Stimulated activated CD4-positive, alpha-beta T cell treated with anti-CD3 and anti-CD28 coated beads, Interleukin-4, amount 100 ng/mL, for 48 hours (primary cell): ENCODE data around the gene TYMP.

Experiments
- DNase-seq, 2 donors: peaks; one replicate each; pipeline ENCODE4 v3.0.0-alpha.2; 2020; ENCODE audit warnings: low read depth in 2 of 2

Gene TYMP

GRCh38 chr22:50562523-50563412 is 33.0 kb upstream of the TYMP start, which contains the start of gene SYCE3:
Gene SYCE3 (minus strand): TSS chr22:50562919. CDS start chr22:50556405, 6,514 bp downstream.
- peak; percentile 98 for DNase-seq

GRCh38 chr22:50561401-50562358 is 31.9 kb upstream of the TYMP start:
- DNase-seq: no peak

GRCh38 chr22:50560034-50560433 is 30.2 kb upstream of the TYMP start:
- no peak for DNase-seq

GRCh38 chr22:50556703-50557102 is 26.9 kb upstream of the TYMP start:
- DNase-seq: no peak

- DNase-seq: no peak
Measured at GRCh38 chr22:50553310-50553709, 23.5 kb upstream of the TYMP start.

- DNase-seq: no peak
Measured at GRCh38 chr22:50551160-50551752, 21.4 kb upstream of the TYMP start.

GRCh38 chr22:50550395-50550794 is 20.6 kb upstream of the TYMP start:
- no peak for DNase-seq

GRCh38 chr22:50548921-50549790 is 19.3 kb upstream of the TYMP start:
- DNase-seq: no peak

GRCh38 chr22:50548040-50548920 is 18.5 kb upstream of the TYMP start:
- DNase-seq: peak in 1 of 2 donors; percentile 52

GRCh38 chr22:50547263-50547985 is 17.6 kb upstream of the TYMP start:
- DNase-seq: no peak

- DNase-seq: no peak
Measured at GRCh38 chr22:50546326-50547262, 16.8 kb upstream of the TYMP start.

GRCh38 chr22:50545522-50546325 is 15.9 kb upstream of the TYMP start, which contains the start of gene KLHDC7B:
Gene KLHDC7B (plus strand): TSS chr22:50545899. CDS start chr22:50546244, 345 bp downstream.
- DNase-seq: no peak

- DNase-seq: no peak
Measured at GRCh38 chr22:50544746-50545253, 15.0 kb upstream of the TYMP start.

- DNase-seq: peak; percentile 83 to 84
Measured at GRCh38 chr22:50544078-50544745, 14.4 kb upstream of the TYMP start.

GRCh38 chr22:50542416-50542927 is 12.7 kb upstream of the TYMP start:
- DNase-seq: peak in 1 of 2 donors; percentile 37

GRCh38 chr22:50541667-50542026 is 11.8 kb upstream of the TYMP start:
- DNase-seq: peak in 1 of 2 donors; percentile 42
